Breast epithelium (tissue), 4 donors: Measurements from ENCODE around the gene LRRC53. TPM values are rescaled to one million over a fixed set of nuclear protein-coding genes. Genes with fewer than 3 reads are reported as not detected.

Experiments
- DNase-seq, 2 donors: peaks; one replicate each; pipeline ENCODE4 v3.0.0-alpha.2; 2019; ENCODE audit warnings: low spot score in 2 of 2
- H3K27ac ChIP-seq, 2 donors: fragments of 200-600 bp; sonication (generic) in 1 of 2; one replicate each; pipeline ENCODE4 v1.5.1; 2016 to 2019; ENCODE audit warnings: mild to moderate bottlenecking in 1 of 2
- H3K27me3 ChIP-seq, 2 donors: fragments of 200-600 bp; sonication (generic) in 1 of 2; one replicate each; pipeline versions ENCODE4 v1.5.1 to v1.6.0; 2017 to 2019; ENCODE audit warnings: control low read depth in 1 of 2, mild to moderate bottlenecking in 1 of 2
- H3K36me3 ChIP-seq: fragments of 200-600 bp; one replicate; pipeline ENCODE4 v1.5.1; 2019
- H3K4me1 ChIP-seq, 2 donors: fragments of 200-600 bp; sonication (generic); one replicate each; pipeline ENCODE4 v1.5.1; 2016 to 2019; ENCODE audit warnings: control low read depth in 1 of 2
- H3K4me3 ChIP-seq, 3 donors: fragments of 200-600 bp; sonication (generic); 1 replicate in 2 of 3; 2 replicates in 1 of 3; pipeline ENCODE4 v1.5.1; 2016 to 2019; ENCODE audit warnings: mild to moderate bottlenecking in 3 of 3, moderate library complexity in 2 of 3
- H3K9me3 ChIP-seq, 2 donors: fragments of 200-600 bp; sonication (generic) in 1 of 2; one replicate each; pipeline ENCODE4 v1.5.1; 2016 to 2019; ENCODE audit warnings: control low read depth in 1 of 2
- CTCF ChIP-seq, 3 donors: fragments of 450-650 bp; IDR thresholded peaks; one replicate each; pipeline ENCODE4 v1.5.1; 2016 to 2017; ENCODE audit warnings: antibody characterized with exemption in 3 of 3, mild to moderate bottlenecking in 3 of 3, moderate library complexity in 3 of 3
- POLR2A ChIP-seq: fragments of 450-650 bp; IDR thresholded peaks from one replicate; pipeline ENCODE4 v1.6.1; 2016; ENCODE audit warnings: antibody characterized with exemption, mild to moderate bottlenecking, moderate library complexity
- POLR2AphosphoS5 ChIP-seq, 3 donors: sonication (generic); formaldehyde crosslinking; IDR thresholded peaks; one replicate each; pipeline ENCODE4 v1.6.1; 2017; ENCODE audit warnings: antibody characterized with exemption in 3 of 3
- intact Hi-C: fragments of 100-400 bp; cut with DNase I; formaldehyde crosslinking; loops from one replicate; pipeline ENCODE4 v1.15.1; 2023; ENCODE audit warnings: low total_unique reads
- total RNA-seq, 3 donors: library from RNA; depleted of rRNA; stranded (reverse); fragments of >200 nt; gene quantifications; one replicate each; pipeline ENCODE4 v1.1.0, GENCODE V29; 2016

LRRC53 gene
- total RNA-seq, 3 donors from 2014 or later, result not detected

GRCh38 chr1:74423471-74423870 lies 88.9 kb downstream of the LRRC53 start:
- Histone ChIP-seq H3K4me3 (no peak overlapping the region), H3K4me1 (no peaks in the 10 kb centered on the region), H3K36me3 (no peaks in the 10 kb centered on the region), H3K27me3 (no peaks in the 10 kb centered on the region), H3K27ac (no peak overlapping the region), H3K9me3 (no peaks in the 10 kb centered on the region)
- intact Hi-C loops, result no loop called here
- TF ChIP-seq CTCF (IDR thresholded peaks at IDR 0.05) (no peak), POLR2A (no peak), POLR2AphosphoS5 (IDR thresholded peaks at IDR 0.05) (no peak)
- DNase-seq, result no peak

DNA sequence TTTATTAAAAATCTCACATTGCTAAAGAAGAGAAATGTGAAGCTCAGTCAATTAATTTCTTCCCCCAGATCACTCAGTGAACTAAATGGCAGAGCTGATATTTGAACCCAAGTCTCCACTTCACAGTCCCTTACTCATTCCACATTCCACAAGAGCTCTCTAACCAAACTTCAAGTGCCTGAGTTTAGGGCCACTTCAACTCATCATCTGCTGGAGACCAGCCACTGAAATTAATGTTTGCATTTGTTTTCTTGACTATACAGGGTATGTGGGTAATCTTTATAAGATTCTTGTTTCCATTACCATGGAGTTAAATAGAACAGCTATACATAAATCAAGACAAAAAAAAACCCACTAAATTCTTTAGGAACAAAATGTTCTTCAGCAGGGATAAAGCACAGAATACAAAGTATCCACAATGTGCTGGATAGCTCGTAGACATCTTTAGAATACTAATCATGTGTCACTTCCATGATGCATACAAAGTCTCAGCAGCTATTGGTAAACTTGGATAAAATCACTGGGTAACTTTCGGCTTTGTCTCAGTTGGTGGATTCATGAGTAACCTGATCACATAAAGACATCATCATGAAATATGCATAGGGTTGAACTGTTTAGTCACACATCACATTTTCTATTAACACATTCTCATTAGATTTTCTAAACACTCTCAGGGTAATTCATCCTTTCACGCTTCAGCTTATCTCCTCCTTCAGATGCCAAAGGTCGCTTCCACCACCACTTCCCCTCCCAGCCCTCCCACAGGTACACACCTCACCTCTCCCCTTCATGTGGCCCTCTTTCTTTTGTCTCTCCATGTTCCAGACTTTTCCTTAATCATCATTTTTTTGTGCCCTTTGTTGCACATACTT lies 89.8 kb downstream of the LRRC53 start:
- no peak for TF ChIP-seq POLR2A
- TF ChIP-seq POLR2AphosphoS5 (IDR thresholded peaks at IDR 0.05), result no peak
- no peak for TF ChIP-seq CTCF (IDR thresholded peaks at IDR 0.05)
- Histone ChIP-seq H3K27me3 (no peaks in the 10 kb centered on the region), H3K4me1 (no peaks in the 10 kb centered on the region), H3K4me3 (no peak overlapping the region), H3K27ac (no peak overlapping the region), H3K36me3 (no peaks in the 10 kb centered on the region), H3K9me3 (peaks cover 0 to 4% of the 10 kb centered on the region in 2 donors)
- no peak for DNase-seq
- intact Hi-C loops, result no loop called here

DNA sequence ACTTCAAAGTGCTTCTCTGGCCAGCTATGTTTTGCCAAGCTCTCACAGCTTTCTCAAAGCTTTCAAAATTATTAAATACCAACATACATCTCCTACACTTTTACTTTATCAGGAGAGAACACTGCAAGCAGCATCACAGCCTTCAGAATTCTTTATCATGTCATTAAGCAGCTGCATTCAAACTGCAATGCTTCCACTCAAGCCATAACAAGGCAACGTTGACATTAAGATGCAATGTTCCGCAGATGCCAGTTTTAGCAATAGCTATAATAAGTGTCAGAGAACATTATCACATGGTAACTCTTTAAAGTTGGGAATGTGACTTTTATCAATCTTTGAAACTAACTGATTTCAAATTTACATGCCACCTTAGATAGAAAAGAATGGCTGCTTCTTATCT lies 91.9 kb downstream of the LRRC53 start:
- DNase-seq, result no peak
- H3K27me3 ChIP-seq, result no peaks in the 10 kb centered on the region
- H3K27ac ChIP-seq, result no peak overlapping the region
- H3K4me3 ChIP-seq, result no peak overlapping the region
- H3K36me3 ChIP-seq, result no peaks in the 10 kb centered on the region
- H3K9me3 ChIP-seq, result peaks cover 0 to 4% of the 10 kb centered on the region in 2 donors
- TF ChIP-seq CTCF (IDR thresholded peaks at IDR 0.05), result no peak
- no peak for TF ChIP-seq POLR2A
- TF ChIP-seq POLR2AphosphoS5 (IDR thresholded peaks at IDR 0.05), result no peak
- no peaks in the 10 kb centered on the region for H3K4me1 ChIP-seq
- intact Hi-C loops, result no loop called here

Other genes with a start within 250 kb of the LRRC53 start
- gene ERICH3, start 161.2 kb upstream of the LRRC53 start, total RNA-seq, result 1 to 10 TPM in 1 of 3 donors, under 1 TPM in 2; under 0.01 to 2.0 (median 0.29) TPM
- 10 to 100 TPM; 17.8 to 40.1 (median 38.0) TPM for gene CRYZ, start 220.4 kb upstream of the LRRC53 start, total RNA-seq
- gene TYW3, start 220.5 kb upstream of the LRRC53 start, total RNA-seq, result 10 to 100 TPM; 15.5 to 17.9 (median 16.1) TPM